IPS-18c (cell line): ENCODE measurements around the gene USP2.

Experiments
- H3K4me3 ChIP-seq: 2 replicates; pipeline ENCODE4 v1.7.0; 2013; ENCODE audit warnings: low read depth, mild to moderate bottlenecking, low read length, moderate library complexity; ENCODE audit not compliant: insufficient read depth
- H3K9me3 ChIP-seq: one replicate; pipeline ENCODE4 v1.6.1; 2013; ENCODE audit warnings: mild to moderate bottlenecking, low read length, moderate library complexity; ENCODE audit not compliant: control insufficient read depth, insufficient read depth

Gene USP2

GRCh38 chr11:119314726-119315125 is 66.8 kb downstream of the USP2 start:
- Histone ChIP-seq H3K9me3 (no peaks in the 10 kb centered on the region), H3K4me3 (peak overlapping the region; percentile 77)

DNA sequence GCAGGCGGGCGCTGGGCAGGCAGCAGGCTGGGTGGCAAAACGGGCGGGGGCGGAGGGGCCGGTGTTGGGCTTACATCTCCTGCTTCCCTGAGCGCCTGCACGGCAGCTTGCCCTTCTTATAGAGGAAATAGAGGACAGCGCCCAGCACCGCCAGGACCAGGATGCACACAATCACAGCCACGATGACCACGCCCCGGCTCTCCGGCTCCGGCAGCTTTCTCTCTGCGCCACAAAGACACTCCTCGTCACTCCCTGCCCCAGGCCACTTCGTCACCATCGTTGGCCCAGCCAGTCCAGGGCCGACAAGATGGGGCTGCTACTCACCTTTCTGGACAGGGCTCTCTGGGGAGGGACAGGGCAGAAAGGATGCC is 70.8 kb downstream of the USP2 start:
- H3K4me3 ChIP-seq = no peak overlapping the region
- H3K9me3 ChIP-seq = no peaks in the 10 kb centered on the region

- no peaks in the 10 kb centered on the region for H3K9me3 ChIP-seq
- no peak overlapping the region for H3K4me3 ChIP-seq
These were observed 71.4 kb downstream of the USP2 start for GRCh38 chr11:119309953-119310681.

GRCh38 chr11:119309411-119309810 is 72.1 kb downstream of the USP2 start:
- no peak overlapping the region for H3K4me3 ChIP-seq
- H3K9me3 ChIP-seq = no peaks in the 10 kb centered on the region

GRCh38 chr11:119307974-119308373 is 73.5 kb downstream of the USP2 start:
- no peaks in the 10 kb centered on the region for H3K9me3 ChIP-seq
- H3K4me3 ChIP-seq = no peak overlapping the region

DNA sequence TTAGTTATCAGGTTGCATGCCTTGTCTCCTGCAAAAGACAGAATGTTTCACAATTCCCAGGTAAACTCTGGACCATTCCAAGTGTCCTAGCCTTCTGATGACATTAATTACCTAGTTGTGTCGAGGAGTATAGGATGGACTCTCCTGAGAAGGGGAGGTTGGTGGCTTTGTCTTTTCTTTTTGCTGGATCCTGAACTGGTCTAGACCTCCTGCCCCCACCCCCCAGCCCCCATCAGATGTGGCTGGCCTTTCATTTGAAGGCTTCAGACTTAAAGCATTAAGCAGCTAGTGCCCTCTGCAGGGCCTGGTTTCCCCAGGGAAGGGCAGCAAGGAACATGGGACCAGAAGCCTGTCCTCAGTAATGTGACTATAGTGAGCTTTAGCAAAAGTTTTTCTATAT is 74.3 kb downstream of the USP2 start:
- Histone ChIP-seq H3K9me3 (no peaks in the 10 kb centered on the region), H3K4me3 (no peak overlapping the region)

DNA sequence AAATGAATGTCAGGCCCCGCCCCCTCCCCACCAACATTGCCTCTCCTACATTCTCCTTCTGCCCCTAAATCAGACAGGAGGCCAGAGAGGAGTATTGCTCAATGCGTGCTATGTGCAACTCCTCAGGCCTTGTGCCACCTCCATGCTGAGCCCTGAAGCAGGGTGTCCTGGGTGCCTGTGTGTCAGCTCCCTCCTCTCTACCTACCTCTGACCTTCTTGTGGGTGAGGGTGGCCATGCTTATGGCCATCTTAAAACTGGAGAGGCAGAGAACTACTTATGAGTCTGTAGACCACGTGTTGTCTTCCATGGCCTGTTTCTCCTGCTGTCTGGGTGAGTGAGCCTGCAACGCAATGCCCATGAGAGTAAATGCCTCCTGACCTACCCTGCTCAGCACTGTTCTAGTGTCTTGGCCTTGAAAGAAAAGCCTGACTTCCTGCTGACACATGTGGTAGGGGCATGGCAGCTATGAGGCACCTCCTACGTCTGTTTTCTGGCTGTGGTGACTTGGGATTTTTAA is 75.1 kb downstream of the USP2 start:
- H3K9me3 ChIP-seq = no peaks in the 10 kb centered on the region
- no peak overlapping the region for H3K4me3 ChIP-seq

GRCh38 chr11:119305556-119306372 is 75.7 kb downstream of the USP2 start:
- H3K4me3 ChIP-seq = no peak overlapping the region

More at GRCh38 chr11:119305556-119306372, 75.7 kb downstream of the USP2 start:
- H3K9me3 ChIP-seq = no peaks in the 10 kb centered on the region
